Keratinocyte (primary cell): ENCODE data around the gene TTC36.

Experiments used
- EZH2 ChIP-seq: IDR thresholded peaks from one replicate; pipeline ENCODE4 v1.6.1; 2012; ENCODE audit warnings: inconsistent platforms, mild to moderate bottlenecking, low read length, moderate library complexity
- TF ChIP-seq, protein P1 (sequence below), 3 experiments: IDR thresholded peaks in 1 of 3; conservative IDR thresholded peaks in 1 of 3; optimal IDR thresholded peaks in 1 of 3; 2 replicates in 2 of 3; 3 replicates in 1 of 3; pipeline versions ENCODE3 to v1.5.1; 2011; ENCODE audit warnings: low read length in 3 of 3, mild to moderate bottlenecking in 3 of 3, moderate library complexity in 2 of 3, control low read depth in 1 of 3, inconsistent platforms in 1 of 3; ENCODE audit not compliant: insufficient read depth in 2 of 3; ENCODE audit errors: extremely low read depth in 1 of 3

DNA sequence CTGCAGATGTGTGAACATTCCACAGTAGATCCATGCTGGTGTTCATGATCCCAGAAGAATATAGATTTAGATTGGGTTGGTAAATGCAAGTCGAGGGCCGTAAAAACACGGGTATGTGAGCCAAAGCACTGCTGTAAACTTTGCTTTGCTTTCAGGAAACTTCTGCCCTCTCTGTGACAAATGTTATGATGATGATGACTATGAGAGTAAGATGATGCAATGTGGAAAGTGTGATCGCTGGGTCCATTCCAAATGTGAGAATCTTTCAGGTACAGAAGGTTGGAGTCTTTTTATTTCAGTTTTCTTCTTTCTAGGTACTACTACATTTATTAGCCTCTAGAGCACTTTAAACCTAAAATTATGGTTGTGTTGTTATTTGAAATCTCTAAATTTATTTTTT lies 36.2 kb upstream of the TTC36 start:
- TF ChIP-seq, protein P1, sequence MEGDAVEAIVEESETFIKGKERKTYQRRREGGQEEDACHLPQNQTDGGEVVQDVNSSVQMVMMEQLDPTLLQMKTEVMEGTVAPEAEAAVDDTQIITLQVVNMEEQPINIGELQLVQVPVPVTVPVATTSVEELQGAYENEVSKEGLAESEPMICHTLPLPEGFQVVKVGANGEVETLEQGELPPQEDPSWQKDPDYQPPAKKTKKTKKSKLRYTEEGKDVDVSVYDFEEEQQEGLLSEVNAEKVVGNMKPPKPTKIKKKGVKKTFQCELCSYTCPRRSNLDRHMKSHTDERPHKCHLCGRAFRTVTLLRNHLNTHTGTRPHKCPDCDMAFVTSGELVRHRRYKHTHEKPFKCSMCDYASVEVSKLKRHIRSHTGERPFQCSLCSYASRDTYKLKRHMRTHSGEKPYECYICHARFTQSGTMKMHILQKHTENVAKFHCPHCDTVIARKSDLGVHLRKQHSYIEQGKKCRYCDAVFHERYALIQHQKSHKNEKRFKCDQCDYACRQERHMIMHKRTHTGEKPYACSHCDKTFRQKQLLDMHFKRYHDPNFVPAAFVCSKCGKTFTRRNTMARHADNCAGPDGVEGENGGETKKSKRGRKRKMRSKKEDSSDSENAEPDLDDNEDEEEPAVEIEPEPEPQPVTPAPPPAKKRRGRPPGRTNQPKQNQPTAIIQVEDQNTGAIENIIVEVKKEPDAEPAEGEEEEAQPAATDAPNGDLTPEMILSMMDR (optimal IDR thresholded peaks at IDR 0.05 in 1 of 3, IDR thresholded peaks at IDR 0.05 in 1 of 3, conservative IDR thresholded peaks at IDR 0.05 in 1 of 3; ENCODE audit: extremely low read depth in 1 of 3, insufficient read depth in 2 of 3, low read length in 3 of 3), result no peak
- no peak for TF ChIP-seq EZH2
